ENCODE results near the gene TRNAU1AP. TPM values are rescaled to one million over a fixed set of nuclear protein-coding genes. Genes with fewer than 3 reads are reported as not detected.
"Not testable (repeated sequence)": the region's sequence is repeated elsewhere in the genome, so short reads cannot be mapped to it uniquely, and the experiment has no call there.

Gene TRNAU1AP
- total and polyA plus RNA-seq, 2 experiments from 2014 or later: 17.4 to 19.1 TPM

DNA sequence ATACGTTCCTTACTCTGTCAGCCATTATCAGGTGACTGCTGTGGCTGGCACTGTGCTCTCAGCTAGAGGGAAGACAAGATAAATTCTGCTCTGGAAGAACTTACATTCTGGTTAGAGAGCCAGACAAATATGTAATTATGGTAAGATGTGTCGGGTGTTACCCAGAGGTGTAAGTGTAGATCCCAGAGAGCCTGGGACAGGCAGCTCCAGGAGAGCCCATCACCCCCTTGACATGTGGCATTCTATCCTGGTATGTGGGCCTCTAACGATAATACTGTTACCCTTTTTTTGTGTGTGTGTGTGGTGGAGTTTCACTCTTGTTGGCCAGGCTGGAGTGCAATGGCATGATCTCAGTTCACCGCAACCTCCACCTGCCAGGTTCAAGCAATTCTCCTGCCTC, 19.0 kb downstream of the TRNAU1AP start:
- TF ChIP-seq, protein P1, sequence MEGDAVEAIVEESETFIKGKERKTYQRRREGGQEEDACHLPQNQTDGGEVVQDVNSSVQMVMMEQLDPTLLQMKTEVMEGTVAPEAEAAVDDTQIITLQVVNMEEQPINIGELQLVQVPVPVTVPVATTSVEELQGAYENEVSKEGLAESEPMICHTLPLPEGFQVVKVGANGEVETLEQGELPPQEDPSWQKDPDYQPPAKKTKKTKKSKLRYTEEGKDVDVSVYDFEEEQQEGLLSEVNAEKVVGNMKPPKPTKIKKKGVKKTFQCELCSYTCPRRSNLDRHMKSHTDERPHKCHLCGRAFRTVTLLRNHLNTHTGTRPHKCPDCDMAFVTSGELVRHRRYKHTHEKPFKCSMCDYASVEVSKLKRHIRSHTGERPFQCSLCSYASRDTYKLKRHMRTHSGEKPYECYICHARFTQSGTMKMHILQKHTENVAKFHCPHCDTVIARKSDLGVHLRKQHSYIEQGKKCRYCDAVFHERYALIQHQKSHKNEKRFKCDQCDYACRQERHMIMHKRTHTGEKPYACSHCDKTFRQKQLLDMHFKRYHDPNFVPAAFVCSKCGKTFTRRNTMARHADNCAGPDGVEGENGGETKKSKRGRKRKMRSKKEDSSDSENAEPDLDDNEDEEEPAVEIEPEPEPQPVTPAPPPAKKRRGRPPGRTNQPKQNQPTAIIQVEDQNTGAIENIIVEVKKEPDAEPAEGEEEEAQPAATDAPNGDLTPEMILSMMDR (IDR thresholded peaks at IDR 0.05; ENCODE audit: poor library complexity): no peak
- TF ChIP-seq EZH2 (IDR thresholded peaks at IDR 0.05; ENCODE audit: borderline replicate concordance): no peak
- no peak for TF ChIP-seq EZH2phosphoT487 (IDR thresholded peaks at IDR 0.05; ENCODE audit: low read depth, severe bottlenecking, unreplicated experiment)
- Histone ChIP-seq H3K36me3 (replicated peaks; ENCODE audit: insufficient read depth, low read depth) (no peaks in the 10 kb centered on the region), H3K27me3 (no peaks in the 10 kb centered on the region), H3K79me2 (no peaks in the 10 kb centered on the region), H4K20me1 (ENCODE audit: insufficient read depth, poor library complexity, severe bottlenecking) (no peaks in the 10 kb centered on the region), H2AFZ (no peak overlapping the region), H3K27ac (no peak overlapping the region), H3K9me3 (ENCODE audit: low read depth) (no peaks in the 10 kb centered on the region), H3K4me1 (ENCODE audit: insufficient read depth) (no peaks in the 10 kb centered on the region), H3K4me2 (no peak overlapping the region), H3K9me2 (replicated peaks; ENCODE audit: insufficient read depth) (no peaks in the 10 kb centered on the region), H3K4me3 (no peak overlapping the region)
- WGBS (ENCODE audit: low lambda C conversion rate, missing lambda C conversion rate): 95% methylated on average over 4 of the region's 4 CpGs
- DNase-seq (ENCODE audit: low spot score): no peak

DNA sequence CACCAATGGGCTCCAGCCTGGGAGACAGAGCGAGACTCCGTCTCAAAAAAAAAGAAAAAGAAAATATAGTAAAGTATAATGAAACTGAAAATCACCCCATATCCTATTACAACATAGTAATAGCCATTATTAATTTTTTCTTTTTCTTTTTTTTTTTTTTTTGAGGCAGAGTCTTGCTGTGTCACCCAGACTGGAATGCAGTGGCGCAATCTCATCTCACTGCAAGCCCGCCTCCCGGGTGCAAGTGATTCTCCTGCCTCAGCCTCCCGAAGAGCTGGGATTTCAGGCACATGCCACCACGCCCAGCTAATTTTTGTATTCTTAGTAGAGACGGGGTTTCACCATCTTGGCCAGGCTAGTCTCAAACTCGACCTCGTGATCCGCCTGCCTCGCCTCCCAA, 20.0 kb downstream of the TRNAU1AP start:
- not testable (repeated sequence) for H3K36me3 ChIP-seq (replicated peaks; ENCODE audit: insufficient read depth, low read depth); DNase-seq (ENCODE audit: low spot score); H3K9me2 ChIP-seq (replicated peaks; ENCODE audit: insufficient read depth); H4K20me1 ChIP-seq (ENCODE audit: insufficient read depth, poor library complexity, severe bottlenecking); H3K4me3 ChIP-seq; H3K27ac ChIP-seq; H3K79me2 ChIP-seq; H3K9me3 ChIP-seq (ENCODE audit: low read depth); H3K4me2 ChIP-seq; H3K27me3 ChIP-seq; H3K4me1 ChIP-seq (ENCODE audit: insufficient read depth); H2AFZ ChIP-seq
- WGBS (ENCODE audit: low lambda C conversion rate, missing lambda C conversion rate): 94% methylated on average over 12 of the region's 12 CpGs

DNA sequence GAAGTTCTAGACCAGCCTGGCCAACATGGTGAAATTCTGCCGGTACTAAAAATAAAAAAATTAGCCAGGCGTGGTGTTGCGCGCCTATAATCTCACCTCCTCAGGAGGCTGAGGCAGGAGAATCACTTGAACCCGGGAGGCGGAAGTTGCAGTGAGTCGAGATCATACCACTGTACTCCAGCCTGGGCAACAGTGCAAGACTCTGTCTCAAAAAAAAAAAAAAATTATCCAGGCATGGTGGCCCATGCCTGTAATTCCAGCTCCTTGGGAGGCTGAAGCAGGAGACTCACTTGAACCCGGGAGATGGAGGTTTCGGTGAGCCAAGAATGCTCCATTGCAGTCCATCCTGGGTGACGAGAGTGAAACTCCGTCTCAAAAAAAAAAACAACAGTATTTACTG, 20.7 kb downstream of the TRNAU1AP start:
- no peak overlapping the region for H3K4me3 ChIP-seq
- no peaks in the 10 kb centered on the region for H3K27me3 ChIP-seq
- H3K4me1 ChIP-seq (ENCODE audit: insufficient read depth): no peaks in the 10 kb centered on the region
- no peak for DNase-seq (ENCODE audit: low spot score)
- TF ChIP-seq, protein P1 (IDR thresholded peaks at IDR 0.05; ENCODE audit: poor library complexity): no peak
- TF ChIP-seq EZH2phosphoT487 (IDR thresholded peaks at IDR 0.05; ENCODE audit: low read depth, severe bottlenecking, unreplicated experiment) (no peak), EZH2 (IDR thresholded peaks at IDR 0.05; ENCODE audit: borderline replicate concordance) (no peak)
- no peak overlapping the region for H3K4me2 ChIP-seq
- no peak overlapping the region for H3K27ac ChIP-seq
- no peaks in the 10 kb centered on the region for H3K79me2 ChIP-seq
- 98% methylated on average over 11 of the region's 11 CpGs for WGBS (ENCODE audit: low lambda C conversion rate, missing lambda C conversion rate)
- no peaks in the 10 kb centered on the region for H3K9me3 ChIP-seq (ENCODE audit: low read depth)
- H3K9me2 ChIP-seq (replicated peaks; ENCODE audit: insufficient read depth): no peaks in the 10 kb centered on the region
- H2AFZ ChIP-seq: no peak overlapping the region
- H4K20me1 ChIP-seq (ENCODE audit: insufficient read depth, poor library complexity, severe bottlenecking): peaks cover 4% of the 10 kb centered on the region
- no peaks in the 10 kb centered on the region for H3K36me3 ChIP-seq (replicated peaks; ENCODE audit: insufficient read depth, low read depth)

DNA sequence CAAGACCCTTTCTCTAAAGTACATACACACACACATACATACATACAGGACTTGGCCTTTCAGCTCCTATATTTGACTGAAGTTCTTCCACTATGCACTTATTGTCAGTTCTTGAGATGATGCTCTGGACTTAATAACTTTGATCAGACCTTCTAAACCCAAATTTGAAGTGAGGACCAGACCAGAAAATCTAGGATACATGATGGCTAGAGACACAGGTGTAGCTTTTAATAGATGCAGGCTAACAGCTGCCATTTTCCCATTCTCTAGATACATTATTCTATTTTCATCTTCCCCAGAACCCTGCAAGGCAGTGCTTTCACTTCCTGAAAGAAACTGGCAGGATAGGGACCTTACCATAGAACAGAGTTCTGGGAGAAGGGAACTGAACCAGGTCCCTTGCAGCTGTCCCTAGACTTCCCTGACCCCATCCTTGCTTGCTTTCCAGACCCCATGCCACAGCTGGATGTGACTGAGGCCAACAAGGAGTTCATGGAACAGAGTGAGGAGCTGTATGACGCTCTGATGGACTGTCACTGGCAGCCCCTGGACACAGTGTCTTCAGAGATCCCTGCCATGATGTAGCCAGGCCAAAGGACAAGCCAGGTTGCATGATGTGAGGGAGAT, 24.3 kb downstream of the TRNAU1AP start:
- H3K36me3 ChIP-seq (replicated peaks; ENCODE audit: insufficient read depth, low read depth): no peaks in the 10 kb centered on the region
- TF ChIP-seq EZH2 (IDR thresholded peaks at IDR 0.05; ENCODE audit: borderline replicate concordance) (no peak), EZH2phosphoT487 (IDR thresholded peaks at IDR 0.05; ENCODE audit: low read depth, severe bottlenecking, unreplicated experiment) (no peak)
- TF ChIP-seq, protein P1 (IDR thresholded peaks at IDR 0.05; ENCODE audit: poor library complexity): no peak

More for the DNA sequence above, 24.3 kb downstream of the TRNAU1AP start:
- Histone ChIP-seq H3K9me3 (ENCODE audit: low read depth) (no peaks in the 10 kb centered on the region), H2AFZ (no peak overlapping the region), H3K4me1 (ENCODE audit: insufficient read depth) (peaks cover 15% of the 10 kb centered on the region), H3K9me2 (replicated peaks; ENCODE audit: insufficient read depth) (no peaks in the 10 kb centered on the region), H3K27me3 (no peaks in the 10 kb centered on the region), H3K79me2 (peaks cover 27% of the 10 kb centered on the region), H3K4me2 (no peak overlapping the region), H3K4me3 (no peak overlapping the region), H3K27ac (no peak overlapping the region), H4K20me1 (ENCODE audit: insufficient read depth, poor library complexity, severe bottlenecking) (peaks cover 34% of the 10 kb centered on the region)
- 85% methylated on average over 1 of the region's 1 CpG for WGBS (ENCODE audit: low lambda C conversion rate, missing lambda C conversion rate)
- no peak for DNase-seq (ENCODE audit: low spot score)

All from hepatocyte (in vitro differentiated cells).